Esophagus squamous epithelium (tissue), 5 donors: ENCODE measurements around the gene CCDC171. TPM values are rescaled to one million over a fixed set of nuclear protein-coding genes. Genes with fewer than 3 reads are reported as not detected.

Source experiments
- DNase-seq: peaks from one replicate; lab custom pipeline; 2025; lab: John Stamatoyannopoulos, UW
- H3K27ac ChIP-seq, 4 donors: fragments of 200-600 bp; sonication (generic); one replicate each; pipeline ENCODE4 v1.5.1; 2016 to 2019; ENCODE audit warnings: mild to moderate bottlenecking in 1 of 4
- H3K27me3 ChIP-seq, 4 donors: fragments of 200-600 bp; sonication (generic); 1 replicate in 3 of 4; 2 replicates in 1 of 4; pipeline versions ENCODE4 v1.5.1 to v1.6.0; 2017 to 2021; ENCODE audit warnings: antibody characterized with exemption in 1 of 4
- H3K36me3 ChIP-seq, 3 donors: fragments of 200-600 bp; sonication (generic); one replicate each; pipeline ENCODE4 v1.5.1; 2016 to 2019
- H3K4me1 ChIP-seq, 3 donors: fragments of 200-600 bp; sonication (generic); one replicate each; pipeline ENCODE4 v1.5.1; 2017 to 2019
- H3K4me3 ChIP-seq, 4 donors: fragments of 200-600 bp; sonication (generic); 1 replicate in 3 of 4; 2 replicates in 1 of 4; pipeline ENCODE4 v1.5.1; 2016 to 2019; ENCODE audit warnings: mild to moderate bottlenecking in 2 of 4, moderate library complexity in 1 of 4
- H3K9me3 ChIP-seq, 3 donors: fragments of 200-600 bp; sonication (generic); one replicate each; pipeline ENCODE4 v1.5.1; 2016 to 2019
- CTCF ChIP-seq, 6 experiments: fragments of 450-650 bp in 4 of 6; fragments of 200-600 bp in 2 of 6; sonication (generic) in 2 of 6; IDR thresholded peaks; one replicate each; pipeline ENCODE4 v1.5.1; 2016 to 2019; ENCODE audit warnings: antibody characterized with exemption in 6 of 6, mild to moderate bottlenecking in 4 of 6, moderate library complexity in 4 of 6
- POLR2A ChIP-seq, 4 donors: fragments of 450-650 bp; IDR thresholded peaks; one replicate each; pipeline ENCODE4 v1.6.1; 2017; ENCODE audit warnings: antibody characterized with exemption in 4 of 4, mild to moderate bottlenecking in 4 of 4, moderate library complexity in 3 of 4
- WGBS, 2 donors: methylation state at CpG; one replicate each; pipeline ENCODE4 v1.1.5; 2018; 5-methylcytosine and 5-hydroxymethylcytosine counted together
- intact Hi-C: fragments of 100-400 bp; cut with DNase I; formaldehyde crosslinking; loops from one replicate; pipeline ENCODE4 v1.15.0; 2022
- small RNA-seq, 4 donors: library from RNA; depleted of rRNA; stranded (forward); fragments of <200 nt; gene quantifications; one replicate each; pipeline ENCODE3, GENCODE V24; 2016
- total RNA-seq, 4 donors: library from RNA; depleted of rRNA; stranded (reverse); fragments of >200 nt; gene quantifications; one replicate each; pipeline ENCODE4 v1.1.0, GENCODE V29; 2016
- donor health status: DM: yes; HTN: yes; CAD: no.

The CCDC171 gene
- total RNA-seq, 4 donors from 2014 or later, result 0.53 to 2.9 (median 1.6) TPM

- 56 to 73% methylated on average over 1 of the region's 1 CpG for WGBS, 2 donors
- intact Hi-C loops, result no loop called here
- no peak overlapping the region for H3K4me3 ChIP-seq
- H3K4me1 ChIP-seq, result no peaks in the 10 kb centered on the region
- TF ChIP-seq CTCF (IDR thresholded peaks at IDR 0.05) (no peak), POLR2A (IDR thresholded peaks at IDR 0.05) (no peak)
- no peaks in the 10 kb centered on the region for H3K36me3 ChIP-seq
- no peak overlapping the region for H3K27ac ChIP-seq
- DNase-seq, result no peak
- H3K27me3 ChIP-seq, result no peaks in the 10 kb centered on the region
- peaks cover 0 to 6% (median 5%) of the 10 kb centered on the region in 3 donors for H3K9me3 ChIP-seq
Observed at GRCh38 chr9:16013826-16014225, 461.0 kb downstream of the CCDC171 start.

- H3K36me3 ChIP-seq, result no peaks in the 10 kb centered on the region
- H3K27me3 ChIP-seq, result no peaks in the 10 kb centered on the region
- intact Hi-C loops, result no loop called here
- 75 to 87% methylated on average over 2 to 3 of the region's 3 CpGs for WGBS, 2 donors
- TF ChIP-seq POLR2A (IDR thresholded peaks at IDR 0.05) (no peak), CTCF (IDR thresholded peaks at IDR 0.05) (no peak)
- peaks cover 0 to 6% (median 5%) of the 10 kb centered on the region in 3 donors for H3K9me3 ChIP-seq
- no peak overlapping the region for H3K27ac ChIP-seq
- no peaks in the 10 kb centered on the region for H3K4me1 ChIP-seq
- no peak for DNase-seq
- H3K4me3 ChIP-seq, result no peak overlapping the region
Observed at GRCh38 chr9:16022228-16022627, 469.4 kb downstream of the CCDC171 start.

GRCh38 chr9:16023446-16023845 lies 470.6 kb downstream of the CCDC171 start:
- Histone ChIP-seq H3K9me3 (no peaks in the 10 kb centered on the region), H3K4me1 (no peaks in the 10 kb centered on the region), H3K27me3 (no peaks in the 10 kb centered on the region), H3K27ac (no peak overlapping the region), H3K4me3 (no peak overlapping the region), H3K36me3 (no peaks in the 10 kb centered on the region)
- WGBS, 2 donors, result 93 to 100% methylated on average over 1 of the region's 1 CpG
- TF ChIP-seq POLR2A (IDR thresholded peaks at IDR 0.05) (no peak), CTCF (IDR thresholded peaks at IDR 0.05) (no peak)
- intact Hi-C loops, result no loop called here
- no peak for DNase-seq

Small RNAs within 50 kb of the gene (small RNA-seq; reads per million reads assigned to genes)
- gene AL513423.1 (0 reads per million in 4 donors), gene HMGN2P16 (0 reads per million in 4 donors), gene RN7SL98P (0 reads per million in 4 donors), gene RNU6-14P (0 to 0.14 (median 0) reads per million in 4 donors), gene RNU6-246P (0 reads per million in 4 donors)

Other genes starting within 250 kb of the CCDC171 start
- gene TTC39B, start 245.8 kb upstream of the CCDC171 start, total RNA-seq, result 10 to 100 TPM; 15.8 to 24.3 (median 17.5) TPM
- 10 to 100 TPM; 18.9 to 28.6 (median 27.3) TPM for gene SNAPC3, start 130.2 kb upstream of the CCDC171 start, total RNA-seq
- 10 to 100 TPM in 3 of 4 donors, 1 to 10 TPM in 1; 6.7 to 26.1 (median 17.7) TPM for gene PSIP1, start 42.1 kb upstream of the CCDC171 start, total RNA-seq